K562 (cell line): ENCODE results near the gene KIAA0513. TPM values are rescaled to one million over a fixed set of nuclear protein-coding genes. Genes with fewer than 3 reads are reported as not detected.

Experiments used
- BRD9 ChIP-seq: fragments of 450-650 bp; IDR thresholded peaks from 2 replicates; pipeline ENCODE4 v1.6.1; 2018; ENCODE audit warnings: low read depth; ENCODE audit not compliant: partially characterized antibody
- GABPB2 ChIP-seq: fragments of 250-450 bp; sonication (Bioruptor Pico); conservative IDR thresholded peaks from 2 replicates; pipeline ENCODE4 v1.5.1; 2021; ENCODE audit warnings: mild to moderate bottlenecking
- HIVEP1 ChIP-seq: fragments of 250-450 bp; sonication (Bioruptor Pico); IDR thresholded peaks from 2 replicates; pipeline ENCODE4 v1.4.0; 2020; ENCODE audit warnings: mild to moderate bottlenecking
- L3MBTL2 ChIP-seq: fragments of 450-650 bp; IDR thresholded peaks from 2 replicates; pipeline ENCODE4 v1.6.1; 2016; ENCODE audit warnings: mild to moderate bottlenecking, moderate library complexity
- NFE2L1 ChIP-seq: fragments of 450-650 bp; IDR thresholded peaks from 2 replicates; pipeline ENCODE4 v1.6.1; 2016; ENCODE audit warnings: missing genetic modification characterization, low read depth, mild to moderate bottlenecking, missing compliant biosample characterization, moderate library complexity, borderline replicate concordance
- PCBP2 ChIP-seq: fragments of 200-400 bp; formaldehyde crosslinking; IDR thresholded peaks from 2 replicates; pipeline ENCODE4 v1.6.1; 2018; ENCODE audit warnings: low read length, low read depth, mild to moderate bottlenecking, moderate library complexity; ENCODE audit not compliant: poor library complexity, severe bottlenecking
- POLR3G ChIP-seq: IDR thresholded peaks from 2 replicates; pipeline ENCODE4 v1.6.1; 2011; ENCODE audit not compliant: insufficient read length, insufficient replicate concordance; ENCODE audit errors: extremely low read depth
- PPARD ChIP-seq: fragments of 250-450 bp; sonication (Bioruptor Pico); IDR thresholded peaks from 2 replicates; pipeline ENCODE4 v1.8.0; 2022; ENCODE audit warnings: inconsistent platforms, mild to moderate bottlenecking, moderate library complexity
- PTBP1 ChIP-seq: fragments of 200-400 bp; formaldehyde crosslinking; IDR thresholded peaks from 2 replicates; pipeline ENCODE4 v1.6.1; 2017; ENCODE audit warnings: low read depth, low read length
- PURB ChIP-seq: sonication (generic); formaldehyde crosslinking; IDR thresholded peaks from 2 replicates; pipeline ENCODE4 v1.9.0; 2021; ENCODE audit warnings: low read depth, mild to moderate bottlenecking, missing genetic modification reagents
- RBBP5 ChIP-seq: fragments of 200-600 bp; sonication (generic); IDR thresholded peaks from 2 replicates; pipeline ENCODE4 v1.6.1; 2012; ENCODE audit warnings: borderline replicate concordance, mild to moderate bottlenecking, low read length, control low read depth, inconsistent platforms; ENCODE audit not compliant: insufficient read depth, poor library complexity, severe bottlenecking
- RUNX1 ChIP-seq: sonication (generic); IDR thresholded peaks from 2 replicates; pipeline ENCODE4 v1.6.1; 2016; ENCODE audit warnings: antibody characterized with exemption, low read depth
- SIRT6 ChIP-seq: IDR thresholded peaks from one replicate; pipeline ENCODE4 v1.6.1; 2012; ENCODE audit warnings: low read depth, mild to moderate bottlenecking, control low read depth, inconsistent platforms, low read length, moderate library complexity
- SMARCA4 ChIP-seq: fragments of 450-650 bp; IDR thresholded peaks from 2 replicates; pipeline ENCODE4 v1.6.1; 2016
- SOX6 ChIP-seq: fragments of 450-650 bp; IDR thresholded peaks from 2 replicates; pipeline ENCODE4 v1.6.1; 2014; ENCODE audit warnings: mild to moderate bottlenecking
- ZBTB17 ChIP-seq: fragments of 450-650 bp; formaldehyde crosslinking; IDR thresholded peaks from 2 replicates; pipeline ENCODE4 v1.4.0; 2020; ENCODE audit warnings: mild to moderate bottlenecking
- polyA plus RNA-seq, 8 experiments: library from polyadenylated mRNA; depleted of rRNA in 4 of 8; stranded (reverse) in 5 of 8; unstranded in 3 of 8; fragments of >200 nt; fragmentation: Nextera tagmentation in 2 of 8; fragmentation: Illumina TruSeq in 1 of 8; extraction: Ambion mirVana in 2 of 8; extraction: Trizol in 1 of 8; gene quantifications; 2 replicates each; pipeline versions ENCODE4 v1.2.1 to v1.2.3, GENCODE V29; 2011 to 2014; ENCODE audit warnings: inconsistent platforms in 1 of 8, missing spikeins in 1 of 8
- total RNA-seq, 7 experiments: library from RNA; depleted of rRNA in 6 of 7; stranded (reverse); fragments of >200 nt in 6 of 7; fragmentation: Illumina TruSeq in 2 of 7; extraction: Trizol in 2 of 7; gene quantifications; 2 replicates each; pipeline versions ENCODE4 v1.2.1 to v1.2.3, GENCODE V29; 2011 to 2021; ENCODE audit warnings: low replicate concordance in 1 of 7
- TF ChIP-seq, protein P1 (sequence below): fragments of 450-650 bp; IDR thresholded peaks from 2 replicates; pipeline ENCODE4 v1.6.1; 2018; ENCODE audit not compliant: partially characterized antibody
- TF ChIP-seq, protein P2 (sequence below): fragments of 450-650 bp; formaldehyde crosslinking; IDR thresholded peaks from 2 replicates; pipeline ENCODE4 v1.4.0; 2020; ENCODE audit warnings: mild to moderate bottlenecking
- TF ChIP-seq, protein P3 (sequence below): IDR thresholded peaks from 2 replicates; pipeline ENCODE4 v1.6.1; 2012; ENCODE audit warnings: low read depth, low read length, improper control_type of control experiment, borderline replicate concordance
- TF ChIP-seq, protein P4 (sequence below): fragments of 250-450 bp; sonication (Bioruptor Pico); IDR thresholded peaks from 2 replicates; pipeline ENCODE4 v1.5.0; 2021
- TF ChIP-seq, protein P5 (sequence below): sonication (generic); formaldehyde crosslinking; IDR thresholded peaks from 2 replicates; pipeline ENCODE4 v1.8.0; 2022; ENCODE audit warnings: mild to moderate bottlenecking, missing genetic modification reagents, borderline replicate concordance

KIAA0513 gene
- total and polyA plus RNA-seq, 9 of the 15 experiments (the other 6 are each of a cell fraction or from before 2014, with no cell fraction given), result 0.18 to 13.7 (median 10.2) TPM

DNA sequence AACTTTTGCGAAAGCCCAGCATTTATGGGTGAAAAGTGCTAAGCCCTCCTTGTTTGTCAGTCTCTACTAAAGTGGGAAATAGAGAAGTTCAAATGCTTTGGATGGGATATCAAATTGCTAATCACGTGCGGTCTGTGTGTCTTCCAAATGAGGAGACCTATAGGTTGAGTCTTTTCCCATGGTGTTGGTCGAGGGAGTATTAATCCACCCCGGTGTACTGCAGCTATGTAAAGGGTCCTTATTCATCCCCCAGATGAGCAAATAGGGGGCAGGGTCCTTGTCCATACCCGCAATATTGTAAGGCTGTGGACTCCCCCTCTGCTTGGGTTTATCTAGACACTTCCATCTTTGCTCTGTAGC is 14.6 kb downstream of the KIAA0513 start (continued):
- TF ChIP-seq, protein P1, sequence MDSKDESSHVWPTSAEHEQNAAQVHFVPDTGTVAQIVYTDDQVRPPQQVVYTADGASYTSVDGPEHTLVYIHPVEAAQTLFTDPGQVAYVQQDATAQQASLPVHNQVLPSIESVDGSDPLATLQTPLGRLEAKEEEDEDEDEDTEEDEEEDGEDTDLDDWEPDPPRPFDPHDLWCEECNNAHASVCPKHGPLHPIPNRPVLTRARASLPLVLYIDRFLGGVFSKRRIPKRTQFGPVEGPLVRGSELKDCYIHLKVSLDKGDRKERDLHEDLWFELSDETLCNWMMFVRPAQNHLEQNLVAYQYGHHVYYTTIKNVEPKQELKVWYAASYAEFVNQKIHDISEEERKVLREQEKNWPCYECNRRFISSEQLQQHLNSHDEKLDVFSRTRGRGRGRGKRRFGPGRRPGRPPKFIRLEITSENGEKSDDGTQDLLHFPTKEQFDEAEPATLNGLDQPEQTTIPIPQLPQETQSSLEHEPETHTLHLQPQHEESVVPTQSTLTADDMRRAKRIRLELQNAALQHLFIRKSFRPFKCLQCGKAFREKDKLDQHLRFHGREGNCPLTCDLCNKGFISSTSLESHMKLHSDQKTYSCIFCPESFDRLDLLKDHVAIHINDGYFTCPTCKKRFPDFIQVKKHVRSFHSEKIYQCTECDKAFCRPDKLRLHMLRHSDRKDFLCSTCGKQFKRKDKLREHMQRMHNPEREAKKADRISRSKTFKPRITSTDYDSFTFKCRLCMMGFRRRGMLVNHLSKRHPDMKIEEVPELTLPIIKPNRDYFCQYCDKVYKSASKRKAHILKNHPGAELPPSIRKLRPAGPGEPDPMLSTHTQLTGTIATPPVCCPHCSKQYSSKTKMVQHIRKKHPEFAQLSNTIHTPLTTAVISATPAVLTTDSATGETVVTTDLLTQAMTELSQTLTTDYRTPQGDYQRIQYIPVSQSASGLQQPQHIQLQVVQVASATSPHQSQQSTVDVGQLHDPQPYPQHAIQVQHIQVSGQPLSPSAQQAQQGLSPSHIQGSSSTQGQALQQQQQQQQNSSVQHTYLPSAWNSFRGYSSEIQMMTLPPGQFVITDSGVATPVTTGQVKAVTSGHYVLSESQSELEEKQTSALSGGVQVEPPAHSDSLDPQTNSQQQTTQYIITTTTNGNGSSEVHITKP, result peak; percentile 13
- TF ChIP-seq GABPB2 (no peak), RUNX1 (no peak), HIVEP1 (CRISPR knock-in tag) (no peak), PTBP1 (no peak), SOX6 (peak; percentile 36; the same call in 1 of the 2 replicates), PCBP2 (no peak), BRD9 (no peak), POLR3G (no peak), SIRT6 (no peak), RBBP5 (no peak), L3MBTL2 (peak; percentile 68), PURB (no peak), NFE2L1 (tag) (no peak), SMARCA4 (no peak), PPARD (CRISPR knock-in tag) (no peak), ZBTB17 (CRISPR knock-in tag) (no peak)
- TF ChIP-seq, protein P2, sequence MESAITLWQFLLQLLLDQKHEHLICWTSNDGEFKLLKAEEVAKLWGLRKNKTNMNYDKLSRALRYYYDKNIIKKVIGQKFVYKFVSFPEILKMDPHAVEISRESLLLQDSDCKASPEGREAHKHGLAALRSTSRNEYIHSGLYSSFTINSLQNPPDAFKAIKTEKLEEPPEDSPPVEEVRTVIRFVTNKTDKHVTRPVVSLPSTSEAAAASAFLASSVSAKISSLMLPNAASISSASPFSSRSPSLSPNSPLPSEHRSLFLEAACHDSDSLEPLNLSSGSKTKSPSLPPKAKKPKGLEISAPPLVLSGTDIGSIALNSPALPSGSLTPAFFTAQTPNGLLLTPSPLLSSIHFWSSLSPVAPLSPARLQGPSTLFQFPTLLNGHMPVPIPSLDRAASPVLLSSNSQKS, result no peak
- TF ChIP-seq, protein P3, sequence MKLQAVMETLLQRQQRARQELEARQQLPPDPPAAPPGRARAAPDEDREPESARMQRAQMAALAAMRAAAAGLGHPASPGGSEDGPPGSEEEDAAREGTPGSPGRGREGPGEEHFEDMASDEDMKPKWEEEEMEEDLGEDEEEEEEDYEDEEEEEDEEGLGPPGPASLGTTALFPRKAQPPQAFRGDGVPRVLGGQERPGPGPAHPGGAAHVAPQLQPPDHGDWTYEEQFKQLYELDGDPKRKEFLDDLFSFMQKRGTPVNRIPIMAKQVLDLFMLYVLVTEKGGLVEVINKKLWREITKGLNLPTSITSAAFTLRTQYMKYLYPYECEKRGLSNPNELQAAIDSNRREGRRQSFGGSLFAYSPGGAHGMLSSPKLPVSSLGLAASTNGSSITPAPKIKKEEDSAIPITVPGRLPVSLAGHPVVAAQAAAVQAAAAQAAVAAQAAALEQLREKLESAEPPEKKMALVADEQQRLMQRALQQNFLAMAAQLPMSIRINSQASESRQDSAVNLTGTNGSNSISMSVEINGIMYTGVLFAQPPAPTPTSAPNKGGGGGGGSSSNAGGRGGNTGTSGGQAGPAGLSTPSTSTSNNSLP, result peak; percentile 34; the same call in 1 of the 2 replicates
- TF ChIP-seq, protein P4, sequence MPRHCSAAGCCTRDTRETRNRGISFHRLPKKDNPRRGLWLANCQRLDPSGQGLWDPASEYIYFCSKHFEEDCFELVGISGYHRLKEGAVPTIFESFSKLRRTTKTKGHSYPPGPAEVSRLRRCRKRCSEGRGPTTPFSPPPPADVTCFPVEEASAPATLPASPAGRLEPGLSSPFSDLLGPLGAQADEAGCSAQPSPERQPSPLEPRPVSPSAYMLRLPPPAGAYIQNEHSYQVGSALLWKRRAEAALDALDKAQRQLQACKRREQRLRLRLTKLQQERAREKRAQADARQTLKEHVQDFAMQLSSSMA, result no peak
- TF ChIP-seq, protein P5, sequence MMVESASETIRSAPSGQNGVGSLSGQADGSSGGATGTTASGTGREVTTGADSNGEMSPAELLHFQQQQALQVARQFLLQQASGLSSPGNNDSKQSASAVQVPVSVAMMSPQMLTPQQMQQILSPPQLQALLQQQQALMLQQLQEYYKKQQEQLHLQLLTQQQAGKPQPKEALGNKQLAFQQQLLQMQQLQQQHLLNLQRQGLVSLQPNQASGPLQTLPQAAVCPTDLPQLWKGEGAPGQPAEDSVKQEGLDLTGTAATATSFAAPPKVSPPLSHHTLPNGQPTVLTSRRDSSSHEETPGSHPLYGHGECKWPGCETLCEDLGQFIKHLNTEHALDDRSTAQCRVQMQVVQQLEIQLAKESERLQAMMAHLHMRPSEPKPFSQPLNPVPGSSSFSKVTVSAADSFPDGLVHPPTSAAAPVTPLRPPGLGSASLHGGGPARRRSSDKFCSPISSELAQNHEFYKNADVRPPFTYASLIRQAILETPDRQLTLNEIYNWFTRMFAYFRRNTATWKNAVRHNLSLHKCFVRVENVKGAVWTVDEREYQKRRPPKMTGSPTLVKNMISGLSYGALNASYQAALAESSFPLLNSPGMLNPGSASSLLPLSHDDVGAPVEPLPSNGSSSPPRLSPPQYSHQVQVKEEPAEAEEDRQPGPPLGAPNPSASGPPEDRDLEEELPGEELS (CRISPR knock-in tag), result no peak
